GM12878 (cell line): ENCODE measurements around the gene SLC19A3. TPM values are rescaled to one million over a fixed set of nuclear protein-coding genes. Genes with fewer than 3 reads are reported as not detected.

ENCODE experiments used
- ATAC-seq: fragments of 200-7000 bp; cut with Tn5 transposase; 3 replicates; pipeline ENCODE4 v1.9.1; 2020; ENCODE audit warnings: mild to moderate bottlenecking, moderate library complexity
- BruUV-seq: library from RNA; stranded (reverse); fragments of 400-500 nt; replicated peaks from 2 replicates; lab custom pipeline; 2021; lab: Mats Ljungman, UMichigan
- CTCF ChIA-PET: fragments of 300-600 bp; sonication (Branson Sonifier 250); formaldehyde crosslinking; extraction: SDS; loops from one replicate; lab custom pipeline; 2021; ENCODE audit warnings: inconsistent platforms; lab: Yijun Ruan, JAX
- POLR2A ChIA-PET: fragments of 350-600 bp; formaldehyde crosslinking; extraction: SDS; loops from one replicate; lab custom pipeline; 2021; ENCODE audit warnings: inconsistent platforms; lab: Charles Lee
- RAD21 ChIA-PET: fragments of 300-600 bp; sonication (Branson Sonifier 250); formaldehyde crosslinking; loops from one replicate; lab custom pipeline; 2023; ENCODE audit warnings: antibody characterized with exemption; ENCODE audit not compliant: unreplicated experiment; lab: Charles Lee
- SMC1A ChIA-PET: fragments of 300-600 bp; sonication (Branson Sonifier 250); formaldehyde crosslinking; loops from one replicate; lab custom pipeline; 2023; ENCODE audit not compliant: unreplicated experiment, uncharacterized antibody; lab: Charles Lee
- DNase-seq: peaks from one replicate; pipeline ENCODE4 v3.0.0-alpha.2; 2011; ENCODE audit warnings: low read depth, low spot score
- FAIRE-seq: peaks from 3 replicates; lab custom pipeline; 2011; peaks lifted over from hg19 to GRCh38; lab: Jason Lieb, UNC
- H2AFZ ChIP-seq: 2 replicates; pipeline ENCODE4 v1.6.0; 2011; ENCODE audit warnings: low read depth, low read length, control low read depth; ENCODE audit not compliant: control insufficient read depth
- H3K27ac ChIP-seq: 2 replicates; pipeline ENCODE4 v1.5.1; 2011; ENCODE audit warnings: control low read depth; ENCODE audit not compliant: control insufficient read depth, insufficient read depth
- H3K27me3 ChIP-seq, 2 experiments: replicated peaks in 1 of 2; 2 replicates each; pipeline versions ENCODE4 v1.6.0 to v1.6.1; 2011; ENCODE audit warnings: low read length in 1 of 2; ENCODE audit not compliant: control insufficient read depth in 2 of 2, insufficient read depth in 2 of 2
- H3K36me3 ChIP-seq, 2 experiments: 2 replicates each; pipeline ENCODE4 v1.5.1; 2011; ENCODE audit warnings: low read length in 1 of 2; ENCODE audit not compliant: control insufficient read depth in 2 of 2, insufficient read depth in 2 of 2
- H3K4me1 ChIP-seq: 2 replicates; pipeline ENCODE4 v1.6.1; 2011; ENCODE audit warnings: mild to moderate bottlenecking, low read length, moderate library complexity, mixed read lengths; ENCODE audit not compliant: control insufficient read depth, insufficient read depth
- H3K4me2 ChIP-seq: 2 replicates; pipeline ENCODE4 v1.6.0; 2011; ENCODE audit warnings: control low read depth; ENCODE audit not compliant: control insufficient read depth, insufficient read depth
- H3K4me3 ChIP-seq: fragments of 200-600 bp; sonication (generic); 2 replicates; pipeline ENCODE4 v1.5.1; 2016
- H3K79me2 ChIP-seq: 2 replicates; pipeline ENCODE4 v1.6.0; 2011; ENCODE audit warnings: low read length; ENCODE audit not compliant: control insufficient read depth, insufficient read depth
- H3K9ac ChIP-seq: 2 replicates; pipeline ENCODE4 v1.8.0; 2011; ENCODE audit warnings: low read length, control low read depth, mixed read lengths; ENCODE audit not compliant: control insufficient read depth, insufficient read depth
- H3K9me3 ChIP-seq: replicated peaks from 3 replicates; pipeline ENCODE4 v1.5.1; 2011; ENCODE audit warnings: mild to moderate bottlenecking, low read length; ENCODE audit not compliant: control insufficient read depth, insufficient read depth
- H4K20me1 ChIP-seq: 2 replicates; pipeline ENCODE4 v1.6.0; 2011; ENCODE audit not compliant: control insufficient read depth, insufficient read depth
- CBFB ChIP-seq: IDR thresholded peaks from 2 replicates; pipeline ENCODE4 v1.6.1; 2016; ENCODE audit warnings: antibody characterized with exemption, low read depth
- CHD2 ChIP-seq: IDR thresholded peaks from 2 replicates; pipeline ENCODE4 v1.6.1; 2011; ENCODE audit warnings: low read depth, low read length, improper control_type of control experiment, borderline replicate concordance
- E2F8 ChIP-seq: fragments of 450-650 bp; IDR thresholded peaks from 2 replicates; pipeline ENCODE4 v1.6.1; 2018; ENCODE audit warnings: mild to moderate bottlenecking, low read depth, moderate library complexity; ENCODE audit not compliant: partially characterized antibody
- FOS ChIP-seq: IDR thresholded peaks from 3 replicates; pipeline ENCODE4 v1.6.1; 2011; ENCODE audit warnings: borderline replicate concordance; ENCODE audit not compliant: insufficient read length; ENCODE audit errors: extremely low read depth
- HDAC6 ChIP-seq: fragments of 200-600 bp; sonication (generic); IDR thresholded peaks from one replicate; pipeline ENCODE4 v1.8.0; 2017; ENCODE audit warnings: antibody characterized with exemption; ENCODE audit not compliant: unreplicated experiment
- MEF2A ChIP-seq: IDR thresholded peaks from 2 replicates; pipeline ENCODE4 v1.6.1; 2011; ENCODE audit warnings: low read depth, mild to moderate bottlenecking, low read length, moderate library complexity; ENCODE audit not compliant: insufficient read depth
- MYB ChIP-seq: fragments of 150-350 bp; IDR thresholded peaks from 2 replicates; pipeline ENCODE4 v1.6.1; 2014; ENCODE audit warnings: mild to moderate bottlenecking, low read depth, low read length, borderline replicate concordance
- NBN ChIP-seq: fragments of 450-650 bp; IDR thresholded peaks from 2 replicates; pipeline ENCODE4 v1.6.1; 2016
- SMAD1 ChIP-seq: fragments of 450-650 bp; IDR thresholded peaks from 2 replicates; pipeline ENCODE4 v1.6.1; 2018; ENCODE audit warnings: mild to moderate bottlenecking, low read depth; ENCODE audit not compliant: partially characterized antibody
- SMARCA5 ChIP-seq: fragments of 450-650 bp; IDR thresholded peaks from 2 replicates; pipeline ENCODE4 v1.6.1; 2017; ENCODE audit warnings: mild to moderate bottlenecking
- TAF1 ChIP-seq: IDR thresholded peaks from 2 replicates; pipeline ENCODE4 v1.6.1; 2011; ENCODE audit warnings: mild to moderate bottlenecking, low read depth, low read length, borderline replicate concordance
- WRNIP1 ChIP-seq: IDR thresholded peaks from 2 replicates; pipeline ENCODE4 v1.6.1; 2011; ENCODE audit warnings: low read depth, low read length, improper control_type of control experiment, borderline replicate concordance
- ZNF384 ChIP-seq: IDR thresholded peaks from 2 replicates; pipeline ENCODE4 v1.6.1; 2012; ENCODE audit warnings: low read depth, mild to moderate bottlenecking, low read length, improper control_type of control experiment, borderline replicate concordance
- ZNF622 ChIP-seq: fragments of 450-650 bp; IDR thresholded peaks from 2 replicates; pipeline ENCODE4 v1.6.1; 2017; ENCODE audit warnings: mild to moderate bottlenecking, inconsistent platforms
- WGBS: methylation state at CpG from one replicate; pipeline ENCODE4 v1.1.6; 2016; ENCODE audit warnings: low lambda C conversion rate; ENCODE audit not compliant: insufficient replicate concordance, insufficient coverage; ENCODE audit errors: missing lambda C conversion rate; 5-methylcytosine and 5-hydroxymethylcytosine counted together
- in situ Hi-C: fragments of 300-500 bp; cut with MboI; formaldehyde crosslinking; loops from 9 replicates; pipeline ENCODE4 v1.14.3; 2018; ENCODE audit warnings: mixed read lengths
- intact Hi-C: fragments of 100-400 bp; cut with micrococcal nuclease; formaldehyde crosslinking; loops from one replicate; pipeline ENCODE4 v1.14.2; 2022; ENCODE audit not compliant: unreplicated experiment
- polyA plus RNA-seq, 11 experiments: library from polyadenylated mRNA; depleted of rRNA in 4 of 11; unstranded in 6 of 11; stranded (reverse) in 5 of 11; fragments of >200 nt; fragmentation: Nextera tagmentation in 4 of 11; fragmentation: Illumina TruSeq in 1 of 11; extraction: Ambion mirVana in 4 of 11; extraction: Trizol in 1 of 11; gene quantifications; 1 replicate in 1 of 11; 2 replicates in 10 of 11; pipeline versions ENCODE4 v1.2.1 to v1.2.3, GENCODE V29; 2011 to 2016; ENCODE audit warnings: inconsistent platforms in 2 of 11, missing spikeins in 2 of 11, low read depth in 1 of 11
- total RNA-seq, 4 experiments: library from RNA; depleted of rRNA in 3 of 4; stranded (reverse); fragments of >200 nt in 3 of 4; fragmentation: Illumina TruSeq in 1 of 4; extraction: Trizol in 1 of 4; gene quantifications; 2 replicates each; pipeline versions ENCODE4 v1.2.1 to v1.2.3, GENCODE V29; 2013 to 2021
- TF ChIP-seq, protein P1 (sequence below): fragments of 450-650 bp; IDR thresholded peaks from 2 replicates; pipeline ENCODE4 v1.6.1; 2017; ENCODE audit warnings: mild to moderate bottlenecking, moderate library complexity
- TF ChIP-seq, protein P2 (sequence below): fragments of 450-650 bp; IDR thresholded peaks from 2 replicates; pipeline ENCODE4 v1.6.1; 2017; ENCODE audit warnings: mild to moderate bottlenecking, low read depth, inconsistent platforms; ENCODE audit not compliant: poor library complexity, severe bottlenecking

Gene SLC19A3
- total and polyA plus RNA-seq, 10 of the 15 experiments (the other 5 are each of a cell fraction or from before 2014, with no cell fraction given), result not detected

DNA sequence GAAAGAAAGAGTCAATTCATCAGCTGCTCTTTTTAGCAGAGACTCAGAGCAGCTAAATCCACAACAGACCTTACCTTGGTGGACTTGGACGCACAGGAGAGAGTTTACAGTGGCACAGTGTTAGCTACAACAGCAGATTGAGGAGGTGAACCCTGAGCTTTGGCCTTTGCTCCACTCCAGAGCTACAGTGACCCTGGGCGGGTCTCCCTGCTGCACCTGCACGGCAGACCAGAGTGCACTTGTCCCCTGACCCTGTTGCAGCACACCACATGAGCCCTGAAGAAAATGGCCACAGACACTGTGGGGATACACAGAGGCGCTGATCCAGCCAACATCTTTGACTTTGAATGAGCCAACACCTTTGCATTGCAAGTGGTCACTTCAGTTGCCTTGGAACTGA is 11.0 kb downstream of the SLC19A3 start (continued):
- no peak for TF ChIP-seq TAF1
- no peak for TF ChIP-seq NBN
- no peak for TF ChIP-seq SMARCA5
- TF ChIP-seq WRNIP1, result no peak
- TF ChIP-seq, protein P1, sequence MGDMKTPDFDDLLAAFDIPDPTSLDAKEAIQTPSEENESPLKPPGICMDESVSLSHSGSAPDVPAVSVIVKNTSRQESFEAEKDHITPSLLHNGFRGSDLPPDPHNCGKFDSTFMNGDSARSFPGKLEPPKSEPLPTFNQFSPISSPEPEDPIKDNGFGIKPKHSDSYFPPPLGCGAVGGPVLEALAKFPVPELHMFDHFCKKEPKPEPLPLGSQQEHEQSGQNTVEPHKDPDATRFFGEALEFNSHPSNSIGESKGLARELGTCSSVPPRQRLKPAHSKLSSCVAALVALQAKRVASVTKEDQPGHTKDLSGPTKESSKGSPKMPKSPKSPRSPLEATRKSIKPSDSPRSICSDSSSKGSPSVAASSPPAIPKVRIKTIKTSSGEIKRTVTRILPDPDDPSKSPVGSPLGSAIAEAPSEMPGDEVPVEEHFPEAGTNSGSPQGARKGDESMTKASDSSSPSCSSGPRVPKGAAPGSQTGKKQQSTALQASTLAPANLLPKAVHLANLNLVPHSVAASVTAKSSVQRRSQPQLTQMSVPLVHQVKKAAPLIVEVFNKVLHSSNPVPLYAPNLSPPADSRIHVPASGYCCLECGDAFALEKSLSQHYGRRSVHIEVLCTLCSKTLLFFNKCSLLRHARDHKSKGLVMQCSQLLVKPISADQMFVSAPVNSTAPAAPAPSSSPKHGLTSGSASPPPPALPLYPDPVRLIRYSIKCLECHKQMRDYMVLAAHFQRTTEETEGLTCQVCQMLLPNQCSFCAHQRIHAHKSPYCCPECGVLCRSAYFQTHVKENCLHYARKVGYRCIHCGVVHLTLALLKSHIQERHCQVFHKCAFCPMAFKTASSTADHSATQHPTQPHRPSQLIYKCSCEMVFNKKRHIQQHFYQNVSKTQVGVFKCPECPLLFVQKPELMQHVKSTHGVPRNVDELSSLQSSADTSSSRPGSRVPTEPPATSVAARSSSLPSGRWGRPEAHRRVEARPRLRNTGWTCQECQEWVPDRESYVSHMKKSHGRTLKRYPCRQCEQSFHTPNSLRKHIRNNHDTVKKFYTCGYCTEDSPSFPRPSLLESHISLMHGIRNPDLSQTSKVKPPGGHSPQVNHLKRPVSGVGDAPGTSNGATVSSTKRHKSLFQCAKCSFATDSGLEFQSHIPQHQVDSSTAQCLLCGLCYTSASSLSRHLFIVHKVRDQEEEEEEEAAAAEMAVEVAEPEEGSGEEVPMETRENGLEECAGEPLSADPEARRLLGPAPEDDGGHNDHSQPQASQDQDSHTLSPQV, result no peak
- no peak for TF ChIP-seq MEF2A

- Histone ChIP-seq H3K79me2 (no peaks in the 10 kb centered on the region), H3K9me3 (no peaks in the 10 kb centered on the region), H2AFZ (no peak overlapping the region), H3K4me3 (no peak overlapping the region), H3K36me3 (no peaks in the 10 kb centered on the region), H3K4me2 (no peak overlapping the region), H3K27ac (no peak overlapping the region), H3K27me3 (peaks cover 3 to 5% of the 10 kb centered on the region in 2 experiments; a peak in 2 of 4 replicates), H3K4me1 (no peaks in the 10 kb centered on the region), H4K20me1 (no peaks in the 10 kb centered on the region), H3K9ac (no peak overlapping the region)
- ChIA-PET CTCF (interaction anchor here (0.6 to 1.5 kb wide), 3 partner anchors 46 to 1280 kb away, joined by 3 to 4 read pairs (median 3); no protein-coding TSS in a partner anchor), RAD21 (no interaction called here), SMC1A (no interaction called here), POLR2A (no interaction called here)
- WGBS, result 11% methylated on average over 3 of the region's 3 CpGs
- no TSS peak for BruUV-seq
- DNase-seq (no peak), FAIRE-seq (no peak), ATAC-seq (no peak)
- intact Hi-C loops, result no loop called here
- in situ Hi-C loops, result no loop called here
- TF ChIP-seq SMARCA5 (no peak), CBFB (no peak), ZNF622 (no peak), ZNF384 (no peak), MYB (no peak), FOS (no peak), CHD2 (no peak), SMAD1 (no peak), E2F8 (no peak), HDAC6 (no peak)
- TF ChIP-seq, protein P2, sequence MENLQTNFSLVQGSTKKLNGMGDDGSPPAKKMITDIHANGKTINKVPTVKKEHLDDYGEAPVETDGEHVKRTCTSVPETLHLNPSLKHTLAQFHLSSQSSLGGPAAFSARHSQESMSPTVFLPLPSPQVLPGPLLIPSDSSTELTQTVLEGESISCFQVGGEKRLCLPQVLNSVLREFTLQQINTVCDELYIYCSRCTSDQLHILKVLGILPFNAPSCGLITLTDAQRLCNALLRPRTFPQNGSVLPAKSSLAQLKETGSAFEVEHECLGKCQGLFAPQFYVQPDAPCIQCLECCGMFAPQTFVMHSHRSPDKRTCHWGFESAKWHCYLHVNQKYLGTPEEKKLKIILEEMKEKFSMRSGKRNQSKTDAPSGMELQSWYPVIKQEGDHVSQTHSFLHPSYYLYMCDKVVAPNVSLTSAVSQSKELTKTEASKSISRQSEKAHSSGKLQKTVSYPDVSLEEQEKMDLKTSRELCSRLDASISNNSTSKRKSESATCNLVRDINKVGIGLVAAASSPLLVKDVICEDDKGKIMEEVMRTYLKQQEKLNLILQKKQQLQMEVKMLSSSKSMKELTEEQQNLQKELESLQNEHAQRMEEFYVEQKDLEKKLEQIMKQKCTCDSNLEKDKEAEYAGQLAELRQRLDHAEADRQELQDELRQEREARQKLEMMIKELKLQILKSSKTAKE, result no peak
Measured at GRCh38 chr2:227703961-227704360, 13.9 kb downstream of the SLC19A3 start.
